Left lung (tissue), 10 donors: ENCODE measurements around the gene ZBTB20. TPM values are rescaled to one million over a fixed set of nuclear protein-coding genes. Genes with fewer than 3 reads are reported as not detected.

ENCODE experiments used
- ATAC-seq: fragments of 200-7000 bp; cut with Tn5 transposase; one replicate; pipeline ENCODE4 v1.9.1; 2020; ENCODE audit warnings: moderate library complexity
- DNase-seq, 4 donors: peaks; one replicate each; pipeline ENCODE4 v3.0.0-alpha.2; 2013 to 2020
- H3K27ac ChIP-seq, 2 donors: fragments of 200-600 bp; sonication (generic) in 1 of 2; one replicate each; pipeline versions ENCODE4 v1.5.0 to v1.8.0; 2020 to 2021
- H3K27me3 ChIP-seq, 2 donors: fragments of 200-600 bp; sonication (generic) in 1 of 2; one replicate each; pipeline versions ENCODE4 v1.5.0 to v1.8.0; 2020 to 2021
- H3K36me3 ChIP-seq, 2 donors: fragments of 200-600 bp; sonication (generic) in 1 of 2; one replicate each; pipeline versions ENCODE4 v1.5.0 to v1.8.0; 2020 to 2021
- H3K4me1 ChIP-seq, 2 donors: fragments of 200-600 bp; one replicate each; pipeline ENCODE4 v1.8.0; 2021
- H3K4me3 ChIP-seq, 2 donors: fragments of 200-600 bp; sonication (generic) in 1 of 2; one replicate each; pipeline versions ENCODE4 v1.5.0 to v1.8.0; 2020 to 2021; ENCODE audit warnings: mild to moderate bottlenecking in 1 of 2
- H3K9me3 ChIP-seq, 2 donors: fragments of 200-600 bp; sonication (generic) in 1 of 2; one replicate each; pipeline versions ENCODE4 v1.5.0 to v1.8.0; 2020 to 2021
- CTCF ChIP-seq, 2 donors: fragments of 200-600 bp; sonication (generic) in 1 of 2; IDR thresholded peaks; one replicate each; pipeline versions ENCODE4 v1.5.0 to v1.8.0; 2021; ENCODE audit warnings: antibody characterized with exemption in 2 of 2
- intact Hi-C, 2 donors: fragments of 100-400 bp; cut with DNase I; formaldehyde crosslinking; loops; one replicate each; pipeline versions ENCODE4 v1.11.2 to v1.14.2; 2022
- polyA plus RNA-seq, 6 donors: library from polyadenylated mRNA; unstranded; fragments of 120-200 nt; gene quantifications; one replicate each; pipeline ENCODE4 v1.2.1, GENCODE V29; 2013; ENCODE audit not compliant: insufficient read length in 6 of 6
- total RNA-seq, 2 donors: library from RNA; stranded (reverse); fragmentation: NEBNext Ultra II Directional; extraction: Animal tissue kit (Norgen Biotek cat#: 25700); gene quantifications; one replicate each; pipeline ENCODE4 v1.2.1, GENCODE V29; 2021
- donor health status: DM: no; HTN: yes; CAD: no.
- donor health status: DM: no; HTN: no; CAD: no.

Gene ZBTB20
- total and polyA plus RNA-seq, 8 donors: 1.1 to 63.5 (median 6.0) TPM

GRCh38 chr3:114863848-114864247 is 283.2 kb downstream of the ZBTB20 start:
- Histone ChIP-seq H3K4me3 (peak overlapping the region in 1 of 2 donors; percentile 14), H3K9me3 (no peaks in the 10 kb centered on the region), H3K4me1 (peaks cover 0 to 7% of the 10 kb centered on the region in 2 donors), H3K27ac (peak overlapping the region in 1 of 2 donors; percentile 53), H3K36me3 (no peaks in the 10 kb centered on the region), H3K27me3 (no peaks in the 10 kb centered on the region)
- DNase-seq (no peak), ATAC-seq (no peak)
- no peak for TF ChIP-seq CTCF (IDR thresholded peaks at IDR 0.05)
- intact Hi-C loops: no loop called here

GRCh38 chr3:114861666-114862065 is 285.4 kb downstream of the ZBTB20 start:
- H3K27ac ChIP-seq: no peak overlapping the region
- ATAC-seq: no peak

GRCh38 chr3:114860531-114860930 is 286.6 kb downstream of the ZBTB20 start:
- TF ChIP-seq CTCF (IDR thresholded peaks at IDR 0.05): no peak
- no peaks in the 10 kb centered on the region for H3K9me3 ChIP-seq
- H3K27ac ChIP-seq: no peak overlapping the region
- intact Hi-C loops: no loop called here
- H3K4me1 ChIP-seq: peaks cover 0 to 7% of the 10 kb centered on the region in 2 donors
- no peak for ATAC-seq
- H3K36me3 ChIP-seq: no peaks in the 10 kb centered on the region
- no peak for DNase-seq
- H3K4me3 ChIP-seq: no peak overlapping the region
- no peaks in the 10 kb centered on the region for H3K27me3 ChIP-seq

More at GRCh38 chr3:114861666-114862065, 285.4 kb downstream of the ZBTB20 start:
- Histone ChIP-seq H3K9me3 (no peaks in the 10 kb centered on the region), H3K27me3 (no peaks in the 10 kb centered on the region), H3K4me1 (peaks cover 0 to 7% of the 10 kb centered on the region in 2 donors), H3K4me3 (no peak overlapping the region), H3K36me3 (no peaks in the 10 kb centered on the region)
- DNase-seq: no peak
- TF ChIP-seq CTCF (IDR thresholded peaks at IDR 0.05): no peak
- intact Hi-C loops: no loop called here

- intact Hi-C loops: no loop called here
- no peak for ATAC-seq
- Histone ChIP-seq H3K4me3 (no peak overlapping the region), H3K36me3 (no peaks in the 10 kb centered on the region), H3K27ac (no peak overlapping the region), H3K27me3 (no peaks in the 10 kb centered on the region), H3K9me3 (no peaks in the 10 kb centered on the region), H3K4me1 (no peaks in the 10 kb centered on the region)
- TF ChIP-seq CTCF (IDR thresholded peaks at IDR 0.05): no peak
- no peak for DNase-seq
Measured at GRCh38 chr3:114858329-114858728, 288.8 kb downstream of the ZBTB20 start.

GRCh38 chr3:114857299-114857701 is 289.8 kb downstream of the ZBTB20 start:
- H3K4me3 ChIP-seq: no peak overlapping the region
- no peaks in the 10 kb centered on the region for H3K9me3 ChIP-seq
- no peaks in the 10 kb centered on the region for H3K27me3 ChIP-seq
- no peaks in the 10 kb centered on the region for H3K36me3 ChIP-seq
- no peak for TF ChIP-seq CTCF (IDR thresholded peaks at IDR 0.05)
- DNase-seq (no peak), ATAC-seq (no peak)
- no peak overlapping the region for H3K27ac ChIP-seq
- intact Hi-C loops: no loop called here
- H3K4me1 ChIP-seq: no peaks in the 10 kb centered on the region
